HEK293 (cell line): ENCODE data around the gene CALML4.
A peak's percentile ranks its signal among the peaks of the same experiment; 100 is the strongest.

ENCODE experiments used
- CTCF ChIA-PET: fragments of 350-600 bp; formaldehyde crosslinking; extraction: SDS; loops from one replicate; lab custom pipeline; 2021; ENCODE audit warnings: antibody characterized with exemption; lab: Yijun Ruan, JAX
- POLR2A ChIA-PET: fragments of 300-600 bp; formaldehyde crosslinking; extraction: SDS; loops from one replicate; lab custom pipeline; 2020; ENCODE audit warnings: antibody characterized with exemption, inconsistent platforms; lab: Yijun Ruan, JAX
- H3K27ac ChIP-seq: fragments of 200-500 bp; sonication (Bioruptor generic); 2 replicates; pipeline ENCODE4 v1.5.1; 2014; ENCODE audit warnings: low read depth, low read length, control low read depth, inconsistent platforms; ENCODE audit errors: extremely low read depth
- H3K36me3 ChIP-seq, 2 experiments: fragments of 200-500 bp in 1 of 2; sonication (Bioruptor generic) in 1 of 2; 1 replicate in 1 of 2; 2 replicates in 1 of 2; pipeline ENCODE4 v1.5.1; 2014 to 2017; ENCODE audit warnings: inconsistent platforms in 2 of 2, low read length in 2 of 2; ENCODE audit not compliant: control insufficient read depth in 2 of 2, insufficient read depth in 1 of 2
- H3K4me1 ChIP-seq: fragments of 200-500 bp; sonication (Bioruptor generic); 2 replicates; pipeline ENCODE4 v1.5.1; 2014; ENCODE audit warnings: mild to moderate bottlenecking, low read length, inconsistent platforms; ENCODE audit not compliant: control insufficient read depth, insufficient read depth
- H3K4me3 ChIP-seq: 2 replicates; pipeline ENCODE4 v1.5.1; 2011; ENCODE audit warnings: low read depth, mild to moderate bottlenecking, control low read depth, low read length, moderate library complexity
- H3K9me3 ChIP-seq: fragments of 200-500 bp; sonication (Bioruptor generic); 2 replicates; pipeline ENCODE4 v1.5.1; 2014; ENCODE audit warnings: low read depth, low read length, inconsistent platforms; ENCODE audit not compliant: control insufficient read depth, insufficient read depth
- HOXD13 ChIP-seq: sonication (generic); formaldehyde crosslinking; IDR thresholded peaks from 2 replicates; pipeline ENCODE4 v1.8.0; 2022; ENCODE audit warnings: missing genetic modification reagents, borderline replicate concordance
- MZF1 ChIP-seq: fragments of 450-650 bp; formaldehyde crosslinking; IDR thresholded peaks from 2 replicates; pipeline ENCODE4 v1.5.1; 2017; ENCODE audit warnings: missing biosample characterization, missing genetic modification characterization, borderline replicate concordance
- SP7 ChIP-seq: fragments of 450-650 bp; formaldehyde crosslinking; IDR thresholded peaks from 2 replicates; pipeline ENCODE4 v1.5.1; 2016; ENCODE audit warnings: missing biosample characterization, missing genetic modification characterization
- TSHZ1 ChIP-seq: fragments of 450-650 bp; formaldehyde crosslinking; IDR thresholded peaks from 2 replicates; pipeline ENCODE4 v1.5.1; 2016; ENCODE audit warnings: missing biosample characterization, missing genetic modification characterization, borderline replicate concordance
- ZBTB1 ChIP-seq: fragments of 450-650 bp; formaldehyde crosslinking; IDR thresholded peaks from 2 replicates; pipeline ENCODE4 v1.5.1; 2016; ENCODE audit warnings: missing biosample characterization, missing genetic modification characterization
- ZBTB17 ChIP-seq: fragments of 450-650 bp; formaldehyde crosslinking; IDR thresholded peaks from 2 replicates; pipeline ENCODE4 v1.5.1; 2016; ENCODE audit warnings: missing biosample characterization, missing genetic modification characterization
- ZBTB20 ChIP-seq: fragments of 450-650 bp; formaldehyde crosslinking; IDR thresholded peaks from 2 replicates; pipeline ENCODE4 v1.5.1; 2016; ENCODE audit warnings: missing biosample characterization, missing genetic modification characterization
- ZFHX2 ChIP-seq: fragments of 450-650 bp; formaldehyde crosslinking; conservative IDR thresholded peaks from 2 replicates; pipeline ENCODE4 v1.5.1; 2016; ENCODE audit warnings: missing biosample characterization, missing genetic modification characterization
- ZNF18 ChIP-seq: fragments of 450-650 bp; formaldehyde crosslinking; IDR thresholded peaks from 2 replicates; pipeline ENCODE4 v1.5.1; 2016; ENCODE audit warnings: missing biosample characterization, missing genetic modification characterization
- ZNF398 ChIP-seq: fragments of 450-650 bp; formaldehyde crosslinking; IDR thresholded peaks from 2 replicates; pipeline ENCODE4 v1.5.1; 2017; ENCODE audit warnings: missing biosample characterization, missing genetic modification characterization
- ZNF549 ChIP-seq: fragments of 450-650 bp; IDR thresholded peaks from 2 replicates; pipeline ENCODE4 v1.5.1; 2018; ENCODE audit warnings: missing biosample characterization, missing genetic modification characterization, mild to moderate bottlenecking, inconsistent platforms, moderate library complexity
- ZNF658 ChIP-seq: fragments of 450-650 bp; formaldehyde crosslinking; IDR thresholded peaks from 2 replicates; pipeline ENCODE4; 2016; ENCODE audit warnings: missing biosample characterization, missing genetic modification characterization
- ZNF660 ChIP-seq: fragments of 450-650 bp; IDR thresholded peaks from 2 replicates; pipeline ENCODE4 v1.5.1; 2018; ENCODE audit warnings: missing biosample characterization, mild to moderate bottlenecking, missing genetic modification characterization
- ZNF777 ChIP-seq: fragments of 450-650 bp; formaldehyde crosslinking; IDR thresholded peaks from 2 replicates; pipeline ENCODE4 v1.5.1; 2017; ENCODE audit warnings: missing biosample characterization, missing genetic modification characterization, borderline replicate concordance
- ZNF785 ChIP-seq: fragments of 450-650 bp; formaldehyde crosslinking; IDR thresholded peaks from 2 replicates; pipeline ENCODE4 v1.5.1; 2016; ENCODE audit warnings: missing biosample characterization, missing genetic modification characterization
- ZNF843 ChIP-seq: fragments of 450-650 bp; formaldehyde crosslinking; IDR thresholded peaks from 2 replicates; pipeline ENCODE4 v1.5.1; 2016; ENCODE audit warnings: missing biosample characterization, missing genetic modification characterization
- TF ChIP-seq, protein P1 (sequence below): fragments of 450-650 bp; formaldehyde crosslinking; IDR thresholded peaks from 2 replicates; pipeline ENCODE4 v1.5.1; 2017; ENCODE audit warnings: missing biosample characterization, mild to moderate bottlenecking, missing genetic modification characterization, moderate library complexity
- TF ChIP-seq, protein P2 (sequence below): fragments of 450-650 bp; formaldehyde crosslinking; IDR thresholded peaks from 2 replicates; pipeline ENCODE4 v1.5.1; 2016; ENCODE audit warnings: missing biosample characterization, missing genetic modification characterization

The CALML4 gene

DNA sequence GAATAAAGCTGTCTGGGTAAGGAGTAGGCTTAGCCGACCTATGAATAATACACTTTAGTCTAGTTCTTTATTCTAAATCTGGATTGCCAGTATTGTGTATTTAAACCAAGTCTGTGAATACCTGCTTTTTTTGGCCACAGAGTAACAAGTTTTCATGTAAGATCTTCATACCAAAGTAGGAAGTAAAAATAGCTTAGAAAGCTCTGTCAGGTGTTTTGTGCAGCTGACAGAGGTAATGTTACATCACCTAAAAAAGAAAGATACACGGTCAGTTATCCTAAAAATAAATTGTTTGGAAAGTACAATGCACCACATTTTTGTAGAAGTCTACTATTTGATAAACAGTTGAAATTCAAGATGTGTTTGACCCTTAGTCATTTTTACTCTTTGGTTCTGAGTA, 16.5 kb downstream of the CALML4 start (continued):
- TF ChIP-seq ZNF18 = no peak
- no peak for TF ChIP-seq ZBTB20 (tag by site-specific recombination)
- no peak for TF ChIP-seq ZBTB1 (tag by site-specific recombination)
- no peak for TF ChIP-seq ZNF777 (tag by site-specific recombination)
- no peak for TF ChIP-seq ZNF785 (tag by site-specific recombination)
- no peak for TF ChIP-seq ZNF549
- no peak for TF ChIP-seq ZNF658

DNA sequence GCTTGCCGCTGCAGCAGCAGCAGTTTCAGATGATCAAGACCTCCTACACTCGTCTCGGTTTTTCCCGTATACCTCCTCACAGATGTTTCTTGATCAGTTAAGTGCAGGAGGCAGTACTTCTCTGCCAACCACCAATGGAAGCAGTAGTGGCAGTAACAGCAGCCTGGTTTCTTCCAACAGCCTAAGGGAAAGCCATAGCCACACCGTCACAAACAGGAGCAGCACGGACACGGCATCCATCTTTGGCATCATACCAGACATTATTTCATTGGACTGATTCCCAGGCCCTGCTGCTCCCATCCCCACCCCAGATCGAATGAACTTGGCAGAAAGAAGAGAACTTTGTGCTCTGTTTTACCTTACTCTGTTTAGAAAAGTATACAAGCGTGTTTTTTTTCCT, 17.6 kb downstream of the CALML4 start:
- H3K27ac ChIP-seq = no peak overlapping the region
- H3K4me3 ChIP-seq = no peak overlapping the region
- ChIA-PET CTCF (no interaction called here), POLR2A (no interaction called here)
- no peaks in the 10 kb centered on the region for H3K9me3 ChIP-seq
- H3K36me3 ChIP-seq = peaks cover 27 to 69% of the 10 kb centered on the region in 2 experiments
- H3K4me1 ChIP-seq = no peaks in the 10 kb centered on the region
- TF ChIP-seq ZBTB20 (tag by site-specific recombination) (peak; percentile 32; the same call in 1 of the 2 replicates), ZBTB17 (tag by site-specific recombination) (no peak)
- TF ChIP-seq, all 188 proteins: peak for 1

GRCh38 chr15:68186671-68187397, 18.3 kb downstream of the CALML4 start:
- H3K4me3 ChIP-seq = no peak overlapping the region
- no peaks in the 10 kb centered on the region for H3K4me1 ChIP-seq
- POLR2A ChIA-PET = no interaction called here
- CTCF ChIA-PET = no interaction called here
- no peak overlapping the region for H3K27ac ChIP-seq
- no peaks in the 10 kb centered on the region for H3K9me3 ChIP-seq
- peaks cover 33 to 65% of the 10 kb centered on the region in 2 experiments for H3K36me3 ChIP-seq
- TF ChIP-seq, protein P1, sequence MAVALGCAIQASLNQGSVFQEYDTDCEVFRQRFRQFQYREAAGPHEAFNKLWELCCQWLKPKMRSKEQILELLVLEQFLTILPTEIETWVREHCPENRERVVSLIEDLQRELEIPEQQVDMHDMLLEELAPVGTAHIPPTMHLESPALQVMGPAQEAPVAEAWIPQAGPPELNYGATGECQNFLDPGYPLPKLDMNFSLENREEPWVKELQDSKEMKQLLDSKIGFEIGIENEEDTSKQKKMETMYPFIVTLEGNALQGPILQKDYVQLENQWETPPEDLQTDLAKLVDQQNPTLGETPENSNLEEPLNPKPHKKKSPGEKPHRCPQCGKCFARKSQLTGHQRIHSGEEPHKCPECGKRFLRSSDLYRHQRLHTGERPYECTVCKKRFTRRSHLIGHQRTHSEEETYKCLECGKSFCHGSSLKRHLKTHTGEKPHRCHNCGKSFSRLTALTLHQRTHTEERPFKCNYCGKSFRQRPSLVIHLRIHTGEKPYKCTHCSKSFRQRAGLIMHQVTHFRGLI (tag by site-specific recombination) = no peak
- TF ChIP-seq TSHZ1 (tag by site-specific recombination) (no peak), ZNF660 (no peak), ZNF843 (no peak), SP7 (tag by site-specific recombination) (no peak), MZF1 (no peak), ZFHX2 (no peak), ZNF398 (no peak), HOXD13 (CRISPR knock-in tag) (no peak)
- TF ChIP-seq, protein P2, sequence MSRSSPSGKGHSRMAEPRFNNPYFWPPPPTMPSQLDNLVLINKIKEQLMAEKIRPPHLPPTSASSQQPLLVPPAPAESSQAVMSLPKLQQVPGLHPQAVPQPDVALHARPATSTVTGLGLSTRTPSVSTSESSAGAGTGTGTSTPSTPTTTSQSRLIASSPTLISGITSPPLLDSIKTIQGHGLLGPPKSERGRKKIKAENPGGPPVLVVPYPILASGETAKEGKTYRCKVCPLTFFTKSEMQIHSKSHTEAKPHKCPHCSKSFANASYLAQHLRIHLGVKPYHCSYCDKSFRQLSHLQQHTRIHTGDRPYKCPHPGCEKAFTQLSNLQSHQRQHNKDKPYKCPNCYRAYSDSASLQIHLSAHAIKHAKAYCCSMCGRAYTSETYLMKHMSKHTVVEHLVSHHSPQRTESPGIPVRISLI (tag by site-specific recombination) = no peak
